Nephron (organoid): ENCODE results near the gene TBC1D10A.

Experiments
- H3K27ac Mint-ChIP-seq, 3 experiments: 2 replicates each; pipeline ENCODE4 v1.8.0; 2020; ENCODE audit warnings: mixed read lengths in 3 of 3, mild to moderate bottlenecking in 2 of 3, moderate library complexity in 1 of 3
- H3K27me3 Mint-ChIP-seq: 2 replicates; pipeline ENCODE4 v1.8.0; 2021; ENCODE audit warnings: low read depth, mild to moderate bottlenecking, moderate library complexity, mixed read lengths
- H3K36me3 Mint-ChIP-seq: 2 replicates; pipeline ENCODE4 v1.8.0; 2020; ENCODE audit warnings: low read depth, mixed read lengths
- H3K4me1 Mint-ChIP-seq: 2 replicates; pipeline ENCODE4 v1.8.0; 2020; ENCODE audit warnings: mixed read lengths
- H3K4me3 Mint-ChIP-seq, 3 experiments: 2 replicates each; pipeline ENCODE4 v1.8.0; 2020; ENCODE audit warnings: mild to moderate bottlenecking in 3 of 3, mixed read lengths in 3 of 3, moderate library complexity in 2 of 3
- H3K9me3 Mint-ChIP-seq: 2 replicates; pipeline ENCODE4 v1.8.0; 2020; ENCODE audit warnings: mixed read lengths
- TF ChIP-seq, protein P1 (sequence below), 3 experiments: fragments of 200-600 bp; sonication (generic); IDR thresholded peaks; one replicate each; pipeline ENCODE4 v1.5.0; 2021; ENCODE audit warnings: antibody characterized with exemption in 3 of 3; ENCODE audit not compliant: unreplicated experiment in 3 of 3

Gene TBC1D10A

DNA sequence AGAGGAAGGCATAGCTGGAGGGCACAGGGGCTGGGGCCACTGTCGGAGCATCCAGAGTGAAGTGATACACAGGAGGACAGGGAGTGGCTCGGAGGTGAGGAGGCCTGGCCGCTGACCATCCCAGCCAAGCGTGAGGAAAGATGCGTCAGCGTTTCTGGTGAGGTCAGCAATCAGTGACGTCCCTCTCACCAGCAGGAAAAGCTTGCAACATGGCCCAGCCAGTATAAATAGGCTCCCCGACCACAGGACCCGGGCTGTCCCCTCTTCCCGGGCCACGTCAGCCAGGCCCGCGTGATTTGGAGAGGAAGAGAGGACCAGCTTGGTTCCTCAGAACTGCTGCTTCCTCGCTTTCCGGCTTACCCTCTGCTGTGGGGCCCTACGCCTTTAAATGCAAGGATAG lies 55.9 kb downstream of the TBC1D10A start:
- Mint-ChIP-seq H3K27ac (no peak overlapping the region), H3K9me3 (no peaks in the 10 kb centered on the region), H3K36me3 (no peaks in the 10 kb centered on the region), H3K27me3 (peaks cover 9% of the 10 kb centered on the region), H3K4me3 (no peak overlapping the region), H3K4me1 (no peaks in the 10 kb centered on the region)
- TF ChIP-seq, protein P1, sequence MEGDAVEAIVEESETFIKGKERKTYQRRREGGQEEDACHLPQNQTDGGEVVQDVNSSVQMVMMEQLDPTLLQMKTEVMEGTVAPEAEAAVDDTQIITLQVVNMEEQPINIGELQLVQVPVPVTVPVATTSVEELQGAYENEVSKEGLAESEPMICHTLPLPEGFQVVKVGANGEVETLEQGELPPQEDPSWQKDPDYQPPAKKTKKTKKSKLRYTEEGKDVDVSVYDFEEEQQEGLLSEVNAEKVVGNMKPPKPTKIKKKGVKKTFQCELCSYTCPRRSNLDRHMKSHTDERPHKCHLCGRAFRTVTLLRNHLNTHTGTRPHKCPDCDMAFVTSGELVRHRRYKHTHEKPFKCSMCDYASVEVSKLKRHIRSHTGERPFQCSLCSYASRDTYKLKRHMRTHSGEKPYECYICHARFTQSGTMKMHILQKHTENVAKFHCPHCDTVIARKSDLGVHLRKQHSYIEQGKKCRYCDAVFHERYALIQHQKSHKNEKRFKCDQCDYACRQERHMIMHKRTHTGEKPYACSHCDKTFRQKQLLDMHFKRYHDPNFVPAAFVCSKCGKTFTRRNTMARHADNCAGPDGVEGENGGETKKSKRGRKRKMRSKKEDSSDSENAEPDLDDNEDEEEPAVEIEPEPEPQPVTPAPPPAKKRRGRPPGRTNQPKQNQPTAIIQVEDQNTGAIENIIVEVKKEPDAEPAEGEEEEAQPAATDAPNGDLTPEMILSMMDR (IDR thresholded peaks at IDR 0.05; ENCODE audit: unreplicated experiment in 3 of 3), result no peak

DNA sequence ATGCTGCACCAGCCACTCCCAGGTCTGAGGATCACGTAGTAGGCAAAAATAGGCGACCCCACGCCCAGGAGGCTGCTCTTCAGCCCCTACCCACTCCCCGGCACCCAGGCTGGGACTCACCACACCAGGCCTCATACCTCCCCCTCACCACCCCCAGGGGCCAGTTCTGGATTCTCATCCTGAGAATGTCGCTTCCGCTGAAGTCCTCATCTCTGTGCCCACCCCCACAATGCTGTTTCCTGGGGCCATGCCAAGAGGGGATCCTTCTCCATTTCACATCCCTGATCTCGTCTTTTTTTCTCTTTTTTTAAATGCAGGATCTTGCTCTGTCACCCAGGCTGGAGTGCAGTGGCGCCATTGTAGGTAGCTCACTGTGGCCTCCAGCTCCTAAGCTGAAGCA lies 58.4 kb downstream of the TBC1D10A start:
- Mint-ChIP-seq H3K4me1 (no peaks in the 10 kb centered on the region), H3K9me3 (no peaks in the 10 kb centered on the region), H3K27me3 (peaks cover 9% of the 10 kb centered on the region), H3K4me3 (no peak overlapping the region), H3K36me3 (no peaks in the 10 kb centered on the region), H3K27ac (peak overlapping the region in 1 of 3 experiments; percentile 80)
- TF ChIP-seq, protein P1 (IDR thresholded peaks at IDR 0.05; ENCODE audit: unreplicated experiment in 3 of 3), result no peak

DNA sequence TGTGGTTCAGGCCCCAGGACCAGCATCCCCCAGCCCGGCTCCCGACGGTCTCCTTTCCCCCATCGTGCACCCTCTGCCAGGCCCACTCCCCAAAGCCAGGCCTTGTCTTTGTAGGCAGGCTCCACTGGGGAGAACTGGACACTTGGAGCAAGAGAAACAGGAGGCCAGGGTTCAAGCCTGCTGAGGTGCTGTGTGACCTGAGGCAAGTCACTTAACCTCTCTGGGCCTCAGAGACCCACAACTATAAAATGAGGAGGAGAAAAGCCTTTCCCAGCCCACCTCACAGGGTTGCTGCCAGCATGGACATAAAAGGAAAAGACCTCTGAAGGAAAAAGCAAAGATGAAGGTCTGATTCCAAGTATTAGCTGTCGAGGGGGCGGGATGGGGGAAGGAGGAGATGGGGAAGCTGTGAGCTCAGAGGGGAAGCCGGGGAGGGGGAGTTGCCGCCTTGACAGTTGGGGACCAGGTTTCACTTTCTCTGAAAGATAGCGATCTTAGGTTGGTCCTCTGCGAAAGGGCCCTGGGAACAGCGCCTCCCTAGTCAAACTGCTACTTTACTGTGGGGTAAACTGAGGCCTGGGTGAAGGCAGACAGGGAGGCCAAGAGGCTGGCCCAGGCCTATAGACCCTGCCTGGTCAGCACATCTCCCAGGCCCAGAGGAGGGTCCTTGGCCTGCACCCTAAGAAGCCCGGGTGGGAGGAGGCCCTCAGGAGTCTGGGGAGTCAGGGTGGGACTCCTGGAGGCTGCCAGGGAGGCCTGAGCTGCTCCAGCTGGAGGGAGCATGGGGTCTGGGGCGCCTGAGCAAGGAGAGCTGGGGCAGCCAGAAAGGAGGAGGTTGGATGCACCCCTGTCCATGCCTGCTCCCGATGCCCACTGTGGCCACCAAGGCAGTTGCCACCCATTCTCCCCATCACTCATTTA lies 59.1 kb downstream of the TBC1D10A start:
- H3K27ac Mint-ChIP-seq, result no peak overlapping the region
- H3K4me3 Mint-ChIP-seq, result no peak overlapping the region
- H3K36me3 Mint-ChIP-seq, result no peaks in the 10 kb centered on the region
- H3K4me1 Mint-ChIP-seq, result no peaks in the 10 kb centered on the region
- TF ChIP-seq, protein P1 (IDR thresholded peaks at IDR 0.05; ENCODE audit: unreplicated experiment in 3 of 3), result no peak
- H3K9me3 Mint-ChIP-seq, result no peaks in the 10 kb centered on the region
- peaks cover 13% of the 10 kb centered on the region for H3K27me3 Mint-ChIP-seq

DNA sequence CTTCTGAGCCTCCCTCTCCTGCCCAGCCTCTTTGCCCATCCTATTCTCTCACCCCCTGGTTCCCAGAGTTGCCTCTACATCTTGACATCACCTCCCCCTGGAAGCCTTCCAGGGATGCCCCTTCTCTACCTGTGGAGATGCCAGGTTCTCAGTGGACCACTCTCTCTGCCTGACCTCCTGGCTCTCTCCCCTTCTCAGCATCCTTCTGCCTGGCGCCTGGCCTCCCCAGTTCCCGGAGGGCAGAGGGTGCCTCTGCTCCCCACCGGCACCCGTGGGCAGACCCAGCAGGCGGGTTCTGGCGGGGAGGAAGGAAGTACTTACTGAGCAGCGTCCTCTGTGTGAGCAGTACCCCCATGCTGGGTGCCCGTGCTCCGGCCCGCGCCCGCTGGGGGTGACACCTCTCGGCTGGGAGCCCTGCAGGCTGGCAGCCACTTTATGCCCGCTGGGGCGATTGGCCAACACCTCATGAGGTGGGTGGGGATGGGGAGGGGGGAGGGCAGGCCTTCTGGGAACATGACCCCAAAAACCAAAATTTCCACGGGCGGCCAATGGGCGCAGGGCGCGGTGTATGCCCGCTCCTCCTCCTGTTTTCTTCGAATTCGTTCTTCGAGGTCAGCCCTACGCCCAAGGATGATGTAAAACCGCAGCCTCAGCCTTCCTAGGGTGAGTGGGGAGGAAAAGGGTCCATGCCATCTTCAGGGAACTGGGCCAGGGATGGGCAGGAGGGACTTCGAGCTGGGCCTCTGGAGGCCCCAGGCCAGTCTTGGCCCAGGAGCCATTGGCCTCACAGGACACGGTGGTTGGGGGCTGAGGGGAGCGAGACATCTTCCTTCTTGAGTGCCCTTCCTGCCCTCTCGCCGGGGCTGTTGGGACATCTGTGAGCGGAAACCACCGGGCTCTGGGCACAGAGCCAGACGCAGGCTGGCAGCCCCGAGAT lies 60.0 kb downstream of the TBC1D10A start, which contains the start of gene OSM:
Gene OSM (minus strand): TSS at position 407 of the 937 bp plus-strand sequence. CDS start 52 bp downstream, at position 355.
- H3K27me3 Mint-ChIP-seq, result peaks cover 10% of the 10 kb centered on the region
- H3K4me1 Mint-ChIP-seq, result no peaks in the 10 kb centered on the region
- H3K27ac Mint-ChIP-seq, result no peak within 1 kb of the TSS
- H3K36me3 Mint-ChIP-seq, result no peaks in the 10 kb centered on the region
- H3K9me3 Mint-ChIP-seq, result no peaks in the 10 kb centered on the region
- TF ChIP-seq, protein P1 (IDR thresholded peaks at IDR 0.05; ENCODE audit: unreplicated experiment in 3 of 3), result no peak
- H3K4me3 Mint-ChIP-seq, result no peak within 1 kb of the TSS

DNA sequence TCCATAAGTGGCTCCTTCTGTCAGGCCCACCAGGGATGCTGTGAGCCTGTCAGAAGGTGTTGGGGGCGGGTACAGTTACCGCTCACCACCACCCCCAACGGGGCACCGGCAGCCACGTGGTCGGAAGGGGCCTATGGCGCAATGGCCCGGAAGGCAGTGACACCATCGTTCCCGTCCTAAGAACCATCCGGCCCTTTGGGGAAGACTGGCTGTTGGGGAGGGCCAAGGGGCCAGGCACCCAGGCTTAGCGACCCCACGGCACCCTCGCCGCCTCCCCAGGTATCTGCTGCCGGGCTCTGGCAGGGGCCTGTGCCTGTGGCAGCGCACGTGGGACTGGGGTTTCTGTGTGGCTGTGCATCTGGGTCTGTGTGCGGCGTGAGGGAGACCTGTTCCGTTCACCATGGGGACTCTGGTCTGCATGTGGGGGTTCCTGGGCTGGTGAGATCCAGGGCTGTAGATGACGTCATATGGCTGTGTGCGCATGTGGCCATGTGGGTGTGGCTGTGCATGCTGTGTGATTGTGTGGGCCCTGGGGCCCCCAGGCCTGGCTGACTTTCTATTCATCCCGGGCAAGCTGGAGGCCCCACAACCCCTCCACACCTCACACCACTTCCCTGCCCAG lies 60.8 kb downstream of the TBC1D10A start:
- Mint-ChIP-seq H3K27me3 (peaks cover 10% of the 10 kb centered on the region), H3K4me1 (no peaks in the 10 kb centered on the region), H3K9me3 (no peaks in the 10 kb centered on the region), H3K27ac (no peak overlapping the region), H3K36me3 (no peaks in the 10 kb centered on the region), H3K4me3 (no peak overlapping the region)
- TF ChIP-seq, protein P1 (IDR thresholded peaks at IDR 0.05; ENCODE audit: unreplicated experiment in 3 of 3), result no peak
